ENCODE data around the gene GRAMD1B.

DNA sequence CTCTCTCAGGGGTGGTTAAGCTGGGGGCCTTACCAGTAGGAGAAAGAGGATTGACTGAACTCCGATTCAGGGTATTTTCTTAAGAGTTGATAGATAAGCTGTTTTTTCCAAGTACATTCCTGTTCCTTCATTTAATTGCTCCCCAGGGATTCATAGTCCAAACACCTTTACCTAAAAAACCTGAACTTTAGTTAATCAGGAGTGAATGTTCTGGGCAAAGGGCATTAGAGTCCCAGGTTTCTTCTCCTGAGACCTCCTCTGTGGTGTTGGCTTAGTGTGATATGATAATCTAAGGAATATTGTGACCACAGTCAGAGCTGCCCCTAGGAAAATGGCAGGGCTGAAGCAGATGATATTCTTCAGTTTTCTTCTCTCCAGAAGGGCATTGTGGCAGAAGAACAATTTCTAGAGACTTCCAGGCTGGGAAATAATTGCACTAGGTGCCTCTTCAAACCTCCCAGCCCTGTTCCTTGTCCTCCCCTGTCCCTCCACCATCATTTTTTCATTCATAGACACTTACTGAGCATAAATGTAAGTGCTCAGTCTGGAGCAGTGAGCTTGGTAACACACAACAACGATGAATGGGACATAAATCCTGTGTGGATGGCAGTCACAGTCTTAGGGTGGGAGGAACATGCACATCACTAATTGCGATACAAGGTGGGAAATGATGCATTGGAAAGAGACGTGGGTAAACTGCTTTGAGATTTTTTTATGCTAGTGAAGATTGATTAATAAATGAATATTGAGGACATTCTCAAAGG is 11.5 kb upstream of the GRAMD1B start:
- no peak for TF ChIP-seq POLR2A (IDR thresholded peaks at IDR 0.05)
- TF ChIP-seq, protein P1, sequence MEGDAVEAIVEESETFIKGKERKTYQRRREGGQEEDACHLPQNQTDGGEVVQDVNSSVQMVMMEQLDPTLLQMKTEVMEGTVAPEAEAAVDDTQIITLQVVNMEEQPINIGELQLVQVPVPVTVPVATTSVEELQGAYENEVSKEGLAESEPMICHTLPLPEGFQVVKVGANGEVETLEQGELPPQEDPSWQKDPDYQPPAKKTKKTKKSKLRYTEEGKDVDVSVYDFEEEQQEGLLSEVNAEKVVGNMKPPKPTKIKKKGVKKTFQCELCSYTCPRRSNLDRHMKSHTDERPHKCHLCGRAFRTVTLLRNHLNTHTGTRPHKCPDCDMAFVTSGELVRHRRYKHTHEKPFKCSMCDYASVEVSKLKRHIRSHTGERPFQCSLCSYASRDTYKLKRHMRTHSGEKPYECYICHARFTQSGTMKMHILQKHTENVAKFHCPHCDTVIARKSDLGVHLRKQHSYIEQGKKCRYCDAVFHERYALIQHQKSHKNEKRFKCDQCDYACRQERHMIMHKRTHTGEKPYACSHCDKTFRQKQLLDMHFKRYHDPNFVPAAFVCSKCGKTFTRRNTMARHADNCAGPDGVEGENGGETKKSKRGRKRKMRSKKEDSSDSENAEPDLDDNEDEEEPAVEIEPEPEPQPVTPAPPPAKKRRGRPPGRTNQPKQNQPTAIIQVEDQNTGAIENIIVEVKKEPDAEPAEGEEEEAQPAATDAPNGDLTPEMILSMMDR (IDR thresholded peaks at IDR 0.05), result no peak
- no peak for TF ChIP-seq POLR2AphosphoS5 (IDR thresholded peaks at IDR 0.05)
- no peak for TF ChIP-seq EP300 (IDR thresholded peaks at IDR 0.05)
